GM19043 (cell line): ENCODE results near the gene PLIN5.

Experiments
- ATAC-seq: cut with Tn5 transposase; IDR thresholded peaks from one replicate; pipeline ENCODE4 v1.9.1; 2021; ENCODE audit warnings: low read depth; ENCODE audit not compliant: unreplicated experiment

The PLIN5 gene

GRCh38 chr19:4534836-4535658 is at the start of gene PLIN5:
Gene PLIN5, minus strand, starts transcription at chr19:4535224. Its CDS starts 1,150 bp downstream, at chr19:4534074.
- no peak for ATAC-seq

- no peak for ATAC-seq
These were observed 49.1 kb upstream of the PLIN5 start for GRCh38 chr19:4583961-4584669.

GRCh38 chr19:4582980-4583842 is 48.2 kb upstream of the PLIN5 start:
- ATAC-seq, result no peak

GRCh38 chr19:4581666-4582553 is 46.9 kb upstream of the PLIN5 start:
- no peak for ATAC-seq

- no peak for ATAC-seq
These were observed 46.1 kb upstream of the PLIN5 start for GRCh38 chr19:4580961-4581665.

- no peak for ATAC-seq
These were observed 45.2 kb upstream of the PLIN5 start for GRCh38 chr19:4580021-4580901.

GRCh38 chr19:4579389-4579788 is 44.4 kb upstream of the PLIN5 start:
- ATAC-seq, result no peak

GRCh38 chr19:4578552-4579248 is 43.7 kb upstream of the PLIN5 start:
- ATAC-seq, result no peak

GRCh38 chr19:4577020-4577782 is 42.2 kb upstream of the PLIN5 start:
- no peak for ATAC-seq

GRCh38 chr19:4576016-4576933 is 41.3 kb upstream of the PLIN5 start:
- no peak for ATAC-seq

GRCh38 chr19:4575267-4576015 is 40.4 kb upstream of the PLIN5 start:
- ATAC-seq, result no peak

- no peak for ATAC-seq
These were observed 38.7 kb upstream of the PLIN5 start for GRCh38 chr19:4573682-4574081.

- no peak for ATAC-seq
These were observed 36.4 kb upstream of the PLIN5 start for GRCh38 chr19:4571305-4571917.

GRCh38 chr19:4570916-4571304 is 35.9 kb upstream of the PLIN5 start:
- no peak for ATAC-seq

- no peak for ATAC-seq
These were observed 35.4 kb upstream of the PLIN5 start for GRCh38 chr19:4570402-4570801.
